Heart right ventricle (tissue), 16 donors: ENCODE measurements around the gene PRICKLE4. TPM values are rescaled to one million over a fixed set of nuclear protein-coding genes. Genes with fewer than 3 reads are reported as not detected.
"Not testable (repeated sequence)": the region's sequence is repeated elsewhere in the genome, so short reads cannot be mapped to it uniquely, and the experiment has no call there.

Source experiments
- ATAC-seq, 8 donors: fragments of 200-7000 bp; cut with Tn5 transposase; one replicate each; pipeline ENCODE4 v1.9.1; 2020; ENCODE audit warnings: mild to moderate bottlenecking in 8 of 8, moderate library complexity in 8 of 8, moderate number of reproducible peaks in 1 of 8
- DNase-seq, 2 donors: peaks; one replicate each; pipeline ENCODE4 v3.0.0-alpha.2; 2020
- H3K27ac ChIP-seq, 10 donors: fragments of 200-600 bp; sonication (generic) in 2 of 10; one replicate each; pipeline versions ENCODE4 v1.5.0 to v1.8.0; 2020 to 2022; ENCODE audit warnings: mild to moderate bottlenecking in 3 of 10
- H3K27me3 ChIP-seq, 7 donors: fragments of 200-600 bp; one replicate each; pipeline ENCODE4 v1.8.0; 2021 to 2022; ENCODE audit warnings: mild to moderate bottlenecking in 2 of 7
- H3K36me3 ChIP-seq, 9 donors: fragments of 200-600 bp; sonication (generic) in 1 of 9; one replicate each; pipeline versions ENCODE4 v1.5.0 to v1.8.0; 2020 to 2022; ENCODE audit warnings: mild to moderate bottlenecking in 2 of 9
- H3K4me1 ChIP-seq, 9 donors: fragments of 200-600 bp; sonication (generic) in 1 of 9; one replicate each; pipeline versions ENCODE4 v1.5.0 to v1.8.0; 2020 to 2022; ENCODE audit warnings: mild to moderate bottlenecking in 4 of 9
- H3K4me3 ChIP-seq, 10 donors: fragments of 200-600 bp; sonication (generic) in 2 of 10; one replicate each; pipeline versions ENCODE4 v1.5.0 to v1.8.0; 2020 to 2022; ENCODE audit warnings: mild to moderate bottlenecking in 7 of 10, moderate library complexity in 2 of 10
- H3K9me3 ChIP-seq, 11 donors: fragments of 200-600 bp in 10 of 11; sonication (generic) in 2 of 11; one replicate each; pipeline versions ENCODE4 v1.5.0 to v1.8.0; 2013 to 2022; ENCODE audit warnings: mild to moderate bottlenecking in 2 of 11, control low read depth in 1 of 11, moderate library complexity in 1 of 11
- CTCF ChIP-seq, 9 donors: fragments of 200-600 bp; sonication (generic) in 2 of 9; IDR thresholded peaks; one replicate each; pipeline versions ENCODE4 v1.5.0 to v1.8.0; 2021 to 2022; ENCODE audit warnings: antibody characterized with exemption in 9 of 9, mild to moderate bottlenecking in 5 of 9, moderate library complexity in 1 of 9
- WGBS, 2 donors: extraction: QIAGEN DNeasy Blood & Tissue Kit; methylation state at CpG; one replicate each; pipeline ENCODE4 v1.1.7; 2013; ENCODE audit warnings: inconsistent platforms in 1 of 2; 5-methylcytosine and 5-hydroxymethylcytosine counted together
- intact Hi-C, 10 donors: fragments of 100-400 bp; cut with DNase I; formaldehyde crosslinking; loops; one replicate each; pipeline versions ENCODE4 v1.11.1 to v1.14.2; 2022
- polyA plus RNA-seq, 2 donors: library from polyadenylated mRNA; stranded (reverse); fragments of 200-250 nt; gene quantifications; one replicate each; pipeline ENCODE4 v1.2.3, GENCODE V29; 2013
- total RNA-seq, 10 donors: library from RNA; stranded (reverse); fragmentation: NEBNext Ultra II Directional in 3 of 10; extraction: Animal tissue kit (Norgen Biotek cat#: 25700) in 3 of 10; gene quantifications; one replicate each; pipeline versions ENCODE4 v1.2.1 to v1.2.4, GENCODE V29; 2021 to 2023
- donor health status: Arrhythmogenic right ventricular cardiomyopathy.
- donor health status: ischemic (EF 13 %, LVEDD 7.1; RV severe dilation, severe dysfunction).
- donor health status: healthy with polysubstance abuse.
- donor health status: DM: no; HTN: yes; CAD: no.
- donor health status: DM: no; HTN: no; CAD: no.
- donor health status: ischemic (EF 25% LVEDD 6.9; RV normal size, moderate dysfunction).
- donor health status: ischemic (EF 25% LVEDD 5.7; RV mildly dilated, moderate dysfunction).
- donor health status: healthy.
- donor health status: DM: yes; HTN: yes; CAD: no.
- donor health status: Ischemic cardiomyopathy.
- donor health status: ischemic (EF 35%, LVEDD 5.7; RV mildly dilated, moderate dysfunction).
- donor health status: nonischemic (EF 11% LVEDD 7.7; RV severe dilation, severe dysfunction).
- donor health status: DM: yes; HTN: yes; CAD: no.
- donor health status: PGD.
- donor health status: ischemic (EF 29% LVEDD 5.4; RV normal size, mild dysfunction).
- donor health status: nonischemic (EF 23%, LVEDD 6.1; RV moderate dilation, normal function).

Gene PRICKLE4
- total and polyA plus RNA-seq, 12 donors = 0.38 to 6.1 (median 1.9) TPM

- no peak for ATAC-seq
- whole genome bisulfite sequencing, 2 donors = 78 to 87% methylated on average over 6 of the region's 6 CpGs
- TF ChIP-seq CTCF (IDR thresholded peaks at IDR 0.05) = no peak
Observed at GRCh38 chr6:41758641-41759035, 21.9 kb upstream of the PRICKLE4 start.

GRCh38 chr6:41759106-41759904, 21.3 kb upstream of the PRICKLE4 start:
- ATAC-seq (peak in 1 of 8 donors; percentile 9), DNase-seq (no peak)
- no peak for TF ChIP-seq CTCF (IDR thresholded peaks at IDR 0.05)
- no peaks in the 10 kb centered on the region for H3K9me3 ChIP-seq
- no peaks in the 10 kb centered on the region for H3K36me3 ChIP-seq
- no peaks in the 10 kb centered on the region for H3K27me3 ChIP-seq
- H3K27ac ChIP-seq = no peak overlapping the region
- no peaks in the 10 kb centered on the region for H3K4me1 ChIP-seq
- no peak overlapping the region for H3K4me3 ChIP-seq
- intact Hi-C loops = no loop called here
- 89 to 93% methylated on average over 13 of the region's 13 CpGs for WGBS, 2 donors

More at GRCh38 chr6:41758641-41759035, 21.9 kb upstream of the PRICKLE4 start:
- DNase-seq = no peak
- Histone ChIP-seq H3K36me3 (no peaks in the 10 kb centered on the region), H3K27ac (no peak overlapping the region), H3K4me1 (no peaks in the 10 kb centered on the region), H3K4me3 (no peak overlapping the region), H3K9me3 (no peaks in the 10 kb centered on the region), H3K27me3 (no peaks in the 10 kb centered on the region)
- intact Hi-C loops = no loop called here

- WGBS, 2 donors = 77 to 83% methylated on average over 2 of the region's 2 CpGs
- TF ChIP-seq CTCF (IDR thresholded peaks at IDR 0.05) = no peak
Observed at GRCh38 chr6:41759905-41760579, 20.5 kb upstream of the PRICKLE4 start.

GRCh38 chr6:41763470-41763869, 17.1 kb upstream of the PRICKLE4 start:
- Histone ChIP-seq H3K4me3 (no peak overlapping the region), H3K27ac (no peak overlapping the region), H3K36me3 (no peaks in the 10 kb centered on the region), H3K4me1 (peaks cover 4 to 23% (median 18%) of the 10 kb centered on the region in 9 donors), H3K9me3 (no peaks in the 10 kb centered on the region), H3K27me3 (no peaks in the 10 kb centered on the region)
- no peak for TF ChIP-seq CTCF (IDR thresholded peaks at IDR 0.05)
- no peak for DNase-seq
- ATAC-seq = no peak
- WGBS, 2 donors = 45 to 48% methylated on average over 2 of the region's 2 CpGs
- intact Hi-C loops = no loop called here

More at GRCh38 chr6:41759905-41760579, 20.5 kb upstream of the PRICKLE4 start:
- Histone ChIP-seq H3K27me3 (no peaks in the 10 kb centered on the region), H3K4me3 (no peak overlapping the region), H3K27ac (no peak overlapping the region), H3K4me1 (no peaks in the 10 kb centered on the region), H3K9me3 (no peaks in the 10 kb centered on the region), H3K36me3 (no peaks in the 10 kb centered on the region)
- no peak for DNase-seq
- ATAC-seq = peak in 1 of 8 donors; percentile 14
- intact Hi-C loops = no loop called here

- DNase-seq, H3K9me3 ChIP-seq, H3K27me3 ChIP-seq, intact Hi-C loops, H3K4me3 ChIP-seq: not testable (repeated sequence)
- 93 to 94% methylated on average over 4 of the region's 4 CpGs for whole genome bisulfite sequencing, 2 donors
- ATAC-seq = peak in 1 of 8 donors; percentile 20
- Histone ChIP-seq H3K27ac (peak overlapping the region in 4 of 10 donors; percentile 67 to 85 (median 76)), H3K36me3 (peaks cover 0 to 23% (median 6%) of the 10 kb centered on the region in 9 donors), H3K4me1 (peaks cover 4 to 30% (median 18%) of the 10 kb centered on the region in 9 donors)
Observed at GRCh38 chr6:41766043-41766664, 14.4 kb upstream of the PRICKLE4 start.
